H9 (cell line): Measurements from ENCODE around the gene MRPS27. TPM values are rescaled to one million over a fixed set of nuclear protein-coding genes. Genes with fewer than 3 reads are reported as not detected.

ENCODE experiments used
- DNase-seq: peaks from one replicate; pipeline ENCODE4 v3.0.0-alpha.2; 2017
- H2AFZ ChIP-seq: one replicate; pipeline ENCODE4 v1.6.1; 2013; ENCODE audit warnings: mild to moderate bottlenecking, low read length, control low read depth, moderate library complexity
- H2AK5ac ChIP-seq: 2 replicates; pipeline ENCODE4 v1.6.1; 2013; ENCODE audit warnings: low read length, control low read depth, mixed read lengths; ENCODE audit not compliant: insufficient read length
- H2BK120ac ChIP-seq: one replicate; pipeline ENCODE4 v1.6.1; 2013; ENCODE audit warnings: low read depth, mild to moderate bottlenecking, low read length, control low read depth, inconsistent platforms; ENCODE audit not compliant: poor library complexity, severe bottlenecking
- H2BK12ac ChIP-seq: 2 replicates; pipeline ENCODE4 v1.6.1; 2013; ENCODE audit warnings: low read length, control low read depth, mixed read lengths, low read depth; ENCODE audit not compliant: insufficient read length
- H2BK15ac ChIP-seq: 2 replicates; pipeline ENCODE4 v1.6.1; 2013; ENCODE audit warnings: low read depth, low read length, control low read depth
- H2BK20ac ChIP-seq: one replicate; pipeline ENCODE4 v1.6.1; 2013; ENCODE audit warnings: low read depth, mild to moderate bottlenecking, low read length, control low read depth, inconsistent platforms; ENCODE audit not compliant: poor library complexity, severe bottlenecking
- H2BK5ac ChIP-seq: 2 replicates; pipeline ENCODE4 v1.6.1; 2013; ENCODE audit warnings: low read length, control low read depth, mixed read lengths; ENCODE audit not compliant: insufficient read length
- H3K14ac ChIP-seq: 2 replicates; pipeline ENCODE4 v1.6.1; 2013; ENCODE audit warnings: low read length, control low read depth; ENCODE audit not compliant: insufficient read depth
- H3K18ac ChIP-seq: 2 replicates; pipeline ENCODE4 v1.6.1; 2013; ENCODE audit warnings: low read depth, mild to moderate bottlenecking, mixed read lengths, low read length, control low read depth; ENCODE audit not compliant: insufficient read length
- H3K23ac ChIP-seq: 2 replicates; pipeline ENCODE4 v1.6.1; 2013; ENCODE audit warnings: low read length, control low read depth, mixed read lengths, low read depth; ENCODE audit not compliant: insufficient read length
- H3K23me2 ChIP-seq: 2 replicates; pipeline ENCODE4 v1.6.1; 2013; ENCODE audit warnings: low read depth, mild to moderate bottlenecking, mixed read lengths, low read length, control low read depth; ENCODE audit not compliant: insufficient read length, poor library complexity, severe bottlenecking
- H3K27ac ChIP-seq: 2 replicates; pipeline ENCODE4 v1.5.1; 2013; ENCODE audit warnings: low read length, control low read depth, mixed read lengths, low read depth; ENCODE audit not compliant: insufficient read length
- H3K27me3 ChIP-seq: 2 replicates; pipeline ENCODE4 v1.6.1; 2013; ENCODE audit warnings: low read length, control low read depth, inconsistent platforms; ENCODE audit not compliant: insufficient read depth
- H3K4ac ChIP-seq: 2 replicates; pipeline ENCODE4 v1.6.1; 2013; ENCODE audit warnings: low read depth, mild to moderate bottlenecking, control low read depth, inconsistent platforms, low read length, moderate library complexity
- H3K4me1 ChIP-seq: 2 replicates; pipeline ENCODE4 v1.6.1; 2013; ENCODE audit warnings: low read length, control low read depth, inconsistent platforms; ENCODE audit not compliant: insufficient read depth
- H3K4me2 ChIP-seq: 2 replicates; pipeline ENCODE4 v1.6.1; 2013; ENCODE audit warnings: low read length, control low read depth, mixed read lengths; ENCODE audit not compliant: insufficient read length, insufficient read depth
- H3K56ac ChIP-seq: 2 replicates; pipeline ENCODE4 v1.6.1; 2013; ENCODE audit warnings: low read depth, mild to moderate bottlenecking, mixed read lengths, low read length, control low read depth; ENCODE audit not compliant: insufficient read length
- H3K79me1 ChIP-seq: 2 replicates; pipeline ENCODE4 v1.6.1; 2013; ENCODE audit warnings: low read depth, mild to moderate bottlenecking, moderate library complexity, low read length, control low read depth, inconsistent platforms; ENCODE audit not compliant: insufficient read depth, poor library complexity, severe bottlenecking
- H3K79me2 ChIP-seq: 2 replicates; pipeline ENCODE4 v1.6.1; 2013; ENCODE audit warnings: low read length, control low read depth, inconsistent platforms; ENCODE audit not compliant: insufficient read depth
- H3K9ac ChIP-seq: 2 replicates; pipeline ENCODE4 v1.6.1; 2013; ENCODE audit warnings: low read length, control low read depth, mixed read lengths; ENCODE audit not compliant: insufficient read length; ENCODE audit errors: extremely low read depth
- H3K9me3 ChIP-seq: one replicate; pipeline ENCODE4 v1.6.1; 2013; ENCODE audit warnings: low read depth, low read length, inconsistent platforms; ENCODE audit not compliant: control insufficient read depth
- H3T11ph ChIP-seq: one replicate; pipeline ENCODE4 v1.6.1; 2013; ENCODE audit warnings: mild to moderate bottlenecking, low read length, control low read depth, inconsistent platforms
- H4K20me1 ChIP-seq: one replicate; pipeline ENCODE4 v1.6.1; 2013; ENCODE audit not compliant: control insufficient read depth, insufficient read length, insufficient read depth
- H4K5ac ChIP-seq: 2 replicates; pipeline ENCODE4 v1.6.1; 2013; ENCODE audit warnings: low read depth, mild to moderate bottlenecking, mixed read lengths, low read length, control low read depth; ENCODE audit not compliant: insufficient read length
- H4K8ac ChIP-seq: replicated peaks from 2 replicates; pipeline ENCODE4 v1.6.1; 2013; ENCODE audit warnings: low read length, control low read depth, mixed read lengths, low read depth; ENCODE audit not compliant: insufficient read length
- H4K91ac ChIP-seq: 2 replicates; pipeline ENCODE4 v1.6.1; 2013; ENCODE audit warnings: low read depth, mild to moderate bottlenecking, moderate library complexity, mixed read lengths, low read length, control low read depth; ENCODE audit not compliant: insufficient read length
- H3K27ac Mint-ChIP-seq, 3 experiments: 2 replicates in 2 of 3; 3 replicates in 1 of 3; pipeline ENCODE4 v1.8.0; 2020 to 2021; ENCODE audit warnings: mixed read lengths in 3 of 3, mild to moderate bottlenecking in 1 of 3, moderate library complexity in 1 of 3
- H3K27me3 Mint-ChIP-seq: 2 replicates; pipeline ENCODE4 v1.8.0; 2021; ENCODE audit warnings: low read depth, mild to moderate bottlenecking, moderate library complexity, mixed read lengths
- H3K36me3 Mint-ChIP-seq, 3 experiments: 2 replicates in 2 of 3; 3 replicates in 1 of 3; pipeline ENCODE4 v1.8.0; 2020 to 2021; ENCODE audit warnings: low read depth in 3 of 3, mixed read lengths in 3 of 3; ENCODE audit not compliant: insufficient read depth in 1 of 3
- H3K4me1 Mint-ChIP-seq, 2 experiments: 2 replicates each; pipeline ENCODE4 v1.8.0; 2020; ENCODE audit warnings: mixed read lengths in 2 of 2
- H3K4me3 Mint-ChIP-seq, 2 experiments: 2 replicates in 1 of 2; 3 replicates in 1 of 2; pipeline ENCODE4 v1.8.0; 2020 to 2021; ENCODE audit warnings: mild to moderate bottlenecking in 2 of 2, mixed read lengths in 2 of 2, moderate library complexity in 1 of 2
- H3K9me3 Mint-ChIP-seq, 2 experiments: 2 replicates in 1 of 2; 3 replicates in 1 of 2; pipeline ENCODE4 v1.8.0; 2020; ENCODE audit warnings: mild to moderate bottlenecking in 2 of 2, mixed read lengths in 2 of 2, moderate library complexity in 1 of 2
- CTCF ChIP-seq: fragments of 200-600 bp; sonication (generic); conservative IDR thresholded peaks from 3 replicates; pipeline ENCODE4 v1.8.0; 2021; ENCODE audit warnings: antibody characterized with exemption, mild to moderate bottlenecking
- WGBS: extraction: QIAGEN DNeasy Blood & Tissue Kit; methylation state at CpG from one replicate; pipeline ENCODE4 v1.1.7; 2013; ENCODE audit warnings: missing lambda C conversion rate, low lambda C conversion rate, mixed read lengths; ENCODE audit not compliant: insufficient read length; ENCODE audit errors: extremely low coverage; 5-methylcytosine and 5-hydroxymethylcytosine counted together
- long read RNA-seq: library from polyadenylated mRNA; unstranded; transcript quantifications from one replicate; pipeline ENCODE4 v2.0.0, GENCODE V29; 2020
- total RNA-seq: library from RNA; stranded (reverse); gene quantifications from 2 replicates; pipeline ENCODE4 v1.2.1, GENCODE V29; 2021

The MRPS27 gene
- 78.1 and 83.3 TPM in 2 replicates for total RNA-seq
- long read RNA-seq, transcript MRPS27-201 (11 exons, 2,785 nt): major isoform, 865 of 1,067 reads
- long read RNA-seq, transcript MRPS27-205 (12 exons, 1,369 nt): minor isoform, 7 of 1,067 reads
- long read RNA-seq, transcript MRPS27-202 (11 exons, 2,628 nt): minor isoform, 50 of 1,067 reads
- long read RNA-seq, transcript MRPS27-212 (4 exons, 504 nt): minor isoform, 6 of 1,067 reads
- long read RNA-seq, partial matches to known transcripts: 30 of 1,067 reads
- long read RNA-seq, other reads (novel, unspliced or antisense): 109 of 1,067 reads

GRCh38 chr5:72319976-72320752 lies at the start of gene MRPS27, which contains the start of gene PTCD2:
Gene MRPS27 (minus strand): TSS chr5:72320240. CDS start chr5:72320221, 19 bp downstream.
Gene PTCD2 (plus strand): TSS chr5:72320373. CDS start chr5:72320383, 10 bp downstream.
- Histone ChIP-seq H3K14ac (peak within 1 kb of the TSS; percentile 49; the same call in 1 of the 2 replicates), H3K23ac (no peak within 1 kb of the TSS), H3K27ac (peak within 1 kb of the TSS; percentile 81), H3K4ac (no peak within 1 kb of the TSS), H4K20me1 (no peaks in the 10 kb centered on the region), H3K4me1 (no peaks in the 10 kb centered on the region), H2AFZ (no peak within 1 kb of the TSS), H2BK15ac (no peak within 1 kb of the TSS), H2BK120ac (no peak within 1 kb of the TSS), H4K91ac (no peak within 1 kb of the TSS), H2BK5ac (no peak within 1 kb of the TSS), H2BK20ac (no peak within 1 kb of the TSS), H3K27me3 (no peaks in the 10 kb centered on the region), H3K56ac (no peak within 1 kb of the TSS), H3K79me1 (no peaks in the 10 kb centered on the region), H2BK12ac (no peak within 1 kb of the TSS), H3K9ac (peak within 1 kb of the TSS; percentile 83), H4K5ac (peak within 1 kb of the TSS; percentile 54), H4K8ac (no peak within 1 kb of the TSS), H3K9me3 (no peaks in the 10 kb centered on the region), H2AK5ac (no peak within 1 kb of the TSS), H3K18ac (peak within 1 kb of the TSS; percentile 70), H3K79me2 (peaks cover 2% of the 10 kb centered on the region; the same call in 1 of the 2 replicates), H3K4me2 (peak within 1 kb of the TSS; percentile 62), H3K23me2 (no peaks in the 10 kb centered on the region), H3T11ph (no peak within 1 kb of the TSS)
- peaks cover 15 to 39% (median 28%) of the 10 kb centered on the region in 3 experiments; a peak in 6 of 7 replicates for H3K36me3 Mint-ChIP-seq
- DNase-seq: peak; percentile 97
- no CpG with 5 or more reads among the region's 40 CpGs for WGBS
- peak; percentile 40; the same call in 2 of the 3 replicates for TF ChIP-seq CTCF
- H3K27ac Mint-ChIP-seq: peak within 1 kb of the TSS; percentile 98 to 99 (median 99)
- H3K27me3 Mint-ChIP-seq: no peaks in the 10 kb centered on the region
- H3K4me1 Mint-ChIP-seq: peaks cover 8 to 16% of the 10 kb centered on the region in 2 experiments
- H3K4me3 Mint-ChIP-seq: peak within 1 kb of the TSS; percentile 93 to 100
- peaks cover 0 to 3% of the 10 kb centered on the region in 2 experiments; a peak in 2 of 5 replicates for H3K9me3 Mint-ChIP-seq
